Neural cell (in vitro differentiated cells): Measurements from ENCODE around the gene NID2. TPM values are rescaled to one million over a fixed set of nuclear protein-coding genes. Genes with fewer than 3 reads are reported as not detected.

Experiments used
- H2AFZ ChIP-seq: fragments of 200-600, 300-800 bp; sonication (generic), shearing (Covaris generic); 2 replicates; pipeline ENCODE4 v1.6.0; 2014; ENCODE audit warnings: low read depth, mild to moderate bottlenecking, antibody characterized with exemption, low read length, moderate library complexity
- H3F3A ChIP-seq: fragments of 200-600 bp; shearing (Covaris generic); 2 replicates; pipeline ENCODE4 v1.6.1; 2016; ENCODE audit warnings: mild to moderate bottlenecking, moderate library complexity, mixed read lengths, antibody characterized with exemption, low read length; ENCODE audit not compliant: insufficient read depth, poor library complexity, severe bottlenecking
- H3K27ac ChIP-seq: fragments of 200-600, 300-800 bp; sonication (generic), shearing (Covaris generic); 2 replicates; pipeline ENCODE4 v1.5.1; 2014; ENCODE audit warnings: mild to moderate bottlenecking, low read length, moderate library complexity
- H3K27me3 ChIP-seq: fragments of 300-800, 200-600 bp; sonication (generic), shearing (Covaris generic); 2 replicates; pipeline ENCODE4 v1.6.0; 2014; ENCODE audit warnings: mild to moderate bottlenecking, low read depth, low read length, moderate library complexity; ENCODE audit not compliant: insufficient read depth
- H3K36me3 ChIP-seq: fragments of 300-800, 200-600 bp; sonication (generic), shearing (Covaris generic); 2 replicates; pipeline ENCODE4 v1.5.1; 2014; ENCODE audit warnings: mild to moderate bottlenecking, antibody characterized with exemption, low read length, moderate library complexity; ENCODE audit not compliant: insufficient read depth
- H3K4me2 ChIP-seq: fragments of 300-800, 200-600 bp; sonication (generic), shearing (Covaris generic); 2 replicates; pipeline ENCODE4 v1.6.0; 2014; ENCODE audit warnings: mild to moderate bottlenecking, low read length
- H3K4me3 ChIP-seq: fragments of 300-800, 200-600 bp; sonication (generic), shearing (Covaris generic); 2 replicates; pipeline ENCODE4 v1.5.1; 2014; ENCODE audit warnings: mild to moderate bottlenecking, low read length, moderate library complexity
- H3K79me2 ChIP-seq: fragments of 200-600 bp; shearing (Covaris generic); replicated peaks from 2 replicates; pipeline ENCODE4 v1.6.0; 2014; ENCODE audit warnings: mild to moderate bottlenecking, low read length, moderate library complexity; ENCODE audit not compliant: insufficient read depth
- H3K9ac ChIP-seq: fragments of 300-800, 200-600 bp; sonication (generic), shearing (Covaris generic); 2 replicates; pipeline ENCODE4 v1.6.1; 2016; ENCODE audit warnings: mild to moderate bottlenecking, low read length, mixed read lengths
- H3K9me2 ChIP-seq: fragments of 200-600 bp; shearing (Covaris generic); 2 replicates; pipeline ENCODE4 v1.6.1; 2016; ENCODE audit warnings: mild to moderate bottlenecking, low read length, mixed read lengths; ENCODE audit not compliant: insufficient read depth
- H3K9me3 ChIP-seq: fragments of 200-600, 300-800 bp; sonication (generic), shearing (Covaris generic); 2 replicates; pipeline ENCODE4 v1.6.1; 2016; ENCODE audit warnings: mild to moderate bottlenecking, mixed run types, low read length, moderate library complexity, mixed read lengths
- H4K20me1 ChIP-seq: fragments of 200-600 bp; shearing (Covaris generic); 2 replicates; pipeline ENCODE4 v1.6.1; 2016; ENCODE audit warnings: mild to moderate bottlenecking, mixed run types; ENCODE audit not compliant: insufficient read depth
- EP300 ChIP-seq: fragments of 450-650 bp; conservative IDR thresholded peaks from 2 replicates; pipeline ENCODE4 v1.6.1; 2014; ENCODE audit warnings: antibody characterized with exemption, mild to moderate bottlenecking, moderate library complexity; ENCODE audit not compliant: poor library complexity, severe bottlenecking
- EZH2 ChIP-seq: fragments of 200-600, 300-800 bp; shearing (Covaris generic), sonication (generic); IDR thresholded peaks from 2 replicates; pipeline ENCODE4 v1.6.1; 2014; ENCODE audit warnings: antibody characterized with exemption, low read length, borderline replicate concordance, mild to moderate bottlenecking; ENCODE audit not compliant: insufficient read depth, poor library complexity, severe bottlenecking
- MXI1 ChIP-seq: fragments of 450-650 bp; conservative IDR thresholded peaks from 2 replicates; pipeline ENCODE4 v1.6.1; 2014; ENCODE audit warnings: antibody characterized with exemption, mild to moderate bottlenecking; ENCODE audit not compliant: poor library complexity, severe bottlenecking
- POLR2AphosphoS5 ChIP-seq: IDR thresholded peaks from 2 replicates; pipeline ENCODE4 v1.6.1; 2012
- RAD21 ChIP-seq: fragments of 450-650 bp; conservative IDR thresholded peaks from 2 replicates; pipeline ENCODE4 v1.6.1; 2014; ENCODE audit warnings: antibody characterized with exemption, mild to moderate bottlenecking, moderate library complexity
- SMC3 ChIP-seq: fragments of 450-650 bp; conservative IDR thresholded peaks from 2 replicates; pipeline ENCODE4 v1.6.1; 2014; ENCODE audit warnings: antibody characterized with exemption, mild to moderate bottlenecking, moderate library complexity; ENCODE audit not compliant: poor library complexity
- TAF1 ChIP-seq: IDR thresholded peaks from 2 replicates; pipeline ENCODE4 v1.6.1; 2012; ENCODE audit warnings: low read depth
- polyA plus RNA-seq: library from polyadenylated mRNA; depleted of rRNA; stranded (reverse); fragments of >200 nt; gene quantifications from 2 replicates; pipeline ENCODE4 v1.2.3, GENCODE V29; 2014
- TF ChIP-seq, protein P1 (sequence below): fragments of 450-650 bp; IDR thresholded peaks from 2 replicates; pipeline ENCODE4 v1.5.1; 2014; ENCODE audit warnings: antibody characterized with exemption, mild to moderate bottlenecking, moderate library complexity; ENCODE audit not compliant: poor library complexity, severe bottlenecking
- TF ChIP-seq, protein P2 (sequence below): IDR thresholded peaks from 2 replicates; pipeline ENCODE4 v1.6.1; 2012; ENCODE audit warnings: borderline replicate concordance

Gene NID2
- polyA plus RNA-seq, 1 donor from 2014 or later = 1.1 TPM

DNA sequence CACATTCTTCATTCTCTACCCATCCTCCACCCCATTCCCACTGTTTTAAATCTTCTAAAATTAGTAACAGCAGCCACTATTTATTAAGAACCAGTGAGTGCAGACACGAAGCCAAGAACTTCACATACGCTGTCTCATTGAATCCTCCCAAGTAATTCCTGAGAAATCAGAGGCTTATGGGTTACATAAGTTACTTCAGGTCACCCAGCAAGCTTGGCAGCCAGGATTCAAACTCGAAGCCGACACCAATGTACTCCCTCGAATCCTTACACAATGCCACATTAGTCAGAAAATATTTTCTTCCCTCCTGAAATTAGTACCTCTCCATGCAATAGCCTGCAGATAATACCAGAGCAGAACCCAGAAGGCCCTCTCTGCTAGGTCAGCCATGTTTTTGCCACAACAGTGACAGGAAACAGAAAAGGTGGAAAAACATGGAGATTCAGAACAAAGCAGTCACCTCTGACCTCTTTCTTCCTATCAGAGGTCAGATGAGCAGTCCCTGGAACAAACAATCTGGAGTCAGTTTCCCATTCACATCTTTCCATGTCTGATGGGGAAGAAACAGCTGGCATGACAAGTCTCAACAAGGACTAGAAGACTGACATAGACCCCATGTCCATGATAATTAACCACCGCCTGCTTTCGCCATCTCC is 16.4 kb downstream of the NID2 start:
- no peak overlapping the region for H3K4me3 ChIP-seq
- TF ChIP-seq RAD21 = no peak
- no peak for TF ChIP-seq MXI1
- TF ChIP-seq SMC3 = no peak
- TF ChIP-seq EP300 = no peak
- TF ChIP-seq EZH2 = no peak
- TF ChIP-seq, protein P1, sequence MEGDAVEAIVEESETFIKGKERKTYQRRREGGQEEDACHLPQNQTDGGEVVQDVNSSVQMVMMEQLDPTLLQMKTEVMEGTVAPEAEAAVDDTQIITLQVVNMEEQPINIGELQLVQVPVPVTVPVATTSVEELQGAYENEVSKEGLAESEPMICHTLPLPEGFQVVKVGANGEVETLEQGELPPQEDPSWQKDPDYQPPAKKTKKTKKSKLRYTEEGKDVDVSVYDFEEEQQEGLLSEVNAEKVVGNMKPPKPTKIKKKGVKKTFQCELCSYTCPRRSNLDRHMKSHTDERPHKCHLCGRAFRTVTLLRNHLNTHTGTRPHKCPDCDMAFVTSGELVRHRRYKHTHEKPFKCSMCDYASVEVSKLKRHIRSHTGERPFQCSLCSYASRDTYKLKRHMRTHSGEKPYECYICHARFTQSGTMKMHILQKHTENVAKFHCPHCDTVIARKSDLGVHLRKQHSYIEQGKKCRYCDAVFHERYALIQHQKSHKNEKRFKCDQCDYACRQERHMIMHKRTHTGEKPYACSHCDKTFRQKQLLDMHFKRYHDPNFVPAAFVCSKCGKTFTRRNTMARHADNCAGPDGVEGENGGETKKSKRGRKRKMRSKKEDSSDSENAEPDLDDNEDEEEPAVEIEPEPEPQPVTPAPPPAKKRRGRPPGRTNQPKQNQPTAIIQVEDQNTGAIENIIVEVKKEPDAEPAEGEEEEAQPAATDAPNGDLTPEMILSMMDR = no peak
- TF ChIP-seq, protein P2, sequence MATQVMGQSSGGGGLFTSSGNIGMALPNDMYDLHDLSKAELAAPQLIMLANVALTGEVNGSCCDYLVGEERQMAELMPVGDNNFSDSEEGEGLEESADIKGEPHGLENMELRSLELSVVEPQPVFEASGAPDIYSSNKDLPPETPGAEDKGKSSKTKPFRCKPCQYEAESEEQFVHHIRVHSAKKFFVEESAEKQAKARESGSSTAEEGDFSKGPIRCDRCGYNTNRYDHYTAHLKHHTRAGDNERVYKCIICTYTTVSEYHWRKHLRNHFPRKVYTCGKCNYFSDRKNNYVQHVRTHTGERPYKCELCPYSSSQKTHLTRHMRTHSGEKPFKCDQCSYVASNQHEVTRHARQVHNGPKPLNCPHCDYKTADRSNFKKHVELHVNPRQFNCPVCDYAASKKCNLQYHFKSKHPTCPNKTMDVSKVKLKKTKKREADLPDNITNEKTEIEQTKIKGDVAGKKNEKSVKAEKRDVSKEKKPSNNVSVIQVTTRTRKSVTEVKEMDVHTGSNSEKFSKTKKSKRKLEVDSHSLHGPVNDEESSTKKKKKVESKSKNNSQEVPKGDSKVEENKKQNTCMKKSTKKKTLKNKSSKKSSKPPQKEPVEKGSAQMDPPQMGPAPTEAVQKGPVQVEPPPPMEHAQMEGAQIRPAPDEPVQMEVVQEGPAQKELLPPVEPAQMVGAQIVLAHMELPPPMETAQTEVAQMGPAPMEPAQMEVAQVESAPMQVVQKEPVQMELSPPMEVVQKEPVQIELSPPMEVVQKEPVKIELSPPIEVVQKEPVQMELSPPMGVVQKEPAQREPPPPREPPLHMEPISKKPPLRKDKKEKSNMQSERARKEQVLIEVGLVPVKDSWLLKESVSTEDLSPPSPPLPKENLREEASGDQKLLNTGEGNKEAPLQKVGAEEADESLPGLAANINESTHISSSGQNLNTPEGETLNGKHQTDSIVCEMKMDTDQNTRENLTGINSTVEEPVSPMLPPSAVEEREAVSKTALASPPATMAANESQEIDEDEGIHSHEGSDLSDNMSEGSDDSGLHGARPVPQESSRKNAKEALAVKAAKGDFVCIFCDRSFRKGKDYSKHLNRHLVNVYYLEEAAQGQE = no peak
- TF ChIP-seq TAF1 = no peak
- no peak for TF ChIP-seq POLR2AphosphoS5
- no peak overlapping the region for H3K4me2 ChIP-seq
- H3K27ac ChIP-seq = no peak overlapping the region
- H3K79me2 ChIP-seq = no peaks in the 10 kb centered on the region
- no peaks in the 10 kb centered on the region for H3K9me2 ChIP-seq
- no peaks in the 10 kb centered on the region for H3K27me3 ChIP-seq
- no peaks in the 10 kb centered on the region for H3F3A ChIP-seq
- H4K20me1 ChIP-seq = no peaks in the 10 kb centered on the region
- no peak overlapping the region for H2AFZ ChIP-seq
- no peaks in the 10 kb centered on the region for H3K9me3 ChIP-seq
- H3K9ac ChIP-seq = no peak overlapping the region
- H3K36me3 ChIP-seq = no peaks in the 10 kb centered on the region

DNA sequence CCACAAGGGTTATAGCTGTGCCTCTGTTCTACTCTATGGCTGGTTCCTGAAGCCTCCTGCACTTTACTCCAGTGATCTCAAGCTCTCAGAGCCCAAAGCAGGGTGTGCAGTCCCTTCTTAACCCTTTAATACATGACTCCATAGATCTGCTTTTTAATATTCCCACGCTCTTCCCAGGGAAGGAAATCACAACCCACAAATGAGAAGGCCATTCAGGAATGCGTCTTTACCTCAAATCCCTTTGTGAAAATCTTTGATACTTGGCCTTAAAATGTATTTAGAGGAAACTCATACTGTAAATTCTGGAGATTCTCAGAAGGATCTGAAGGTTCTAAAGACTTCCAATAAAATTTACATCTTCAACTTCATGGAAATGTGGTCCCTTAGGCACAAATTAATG is 17.0 kb downstream of the NID2 start:
- Histone ChIP-seq H3K79me2 (no peaks in the 10 kb centered on the region), H2AFZ (no peak overlapping the region), H3K9me3 (no peaks in the 10 kb centered on the region), H4K20me1 (no peaks in the 10 kb centered on the region), H3F3A (no peaks in the 10 kb centered on the region), H3K9me2 (no peaks in the 10 kb centered on the region), H3K9ac (no peak overlapping the region), H3K36me3 (no peaks in the 10 kb centered on the region), H3K4me2 (no peak overlapping the region), H3K4me3 (no peak overlapping the region), H3K27me3 (no peaks in the 10 kb centered on the region), H3K27ac (no peak overlapping the region)
- TF ChIP-seq, protein P2 = no peak
- TF ChIP-seq TAF1 = no peak
- TF ChIP-seq RAD21 = no peak
- no peak for TF ChIP-seq EP300
- no peak for TF ChIP-seq MXI1
- no peak for TF ChIP-seq POLR2AphosphoS5
